Measurements from ENCODE around the gene KIF1B.
"Not testable (repeated sequence)": the region's sequence is repeated elsewhere in the genome, so short reads cannot be mapped to it uniquely, and the experiment has no call there.

KIF1B gene

DNA sequence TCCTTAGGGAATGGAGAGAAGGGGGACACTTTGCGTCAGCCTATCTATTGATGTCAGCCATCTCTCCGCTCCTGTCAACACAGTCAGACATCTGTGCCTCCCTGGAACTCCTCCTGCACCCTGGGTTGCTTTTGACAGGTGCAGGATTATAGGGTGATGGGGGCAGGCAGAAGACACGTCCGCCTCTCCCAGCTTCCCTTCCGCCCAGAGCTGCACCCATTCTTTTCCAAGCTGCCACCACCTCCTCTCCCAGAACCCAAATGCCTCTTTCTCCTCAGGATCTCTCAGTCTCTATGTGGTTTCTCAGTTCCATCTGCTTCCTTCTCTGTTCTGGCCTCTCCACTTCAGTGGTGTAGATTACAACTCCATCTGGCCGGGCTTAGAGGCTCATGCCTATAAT is 17.1 kb upstream of the KIF1B start:
- H3K27me3 ChIP-seq (ENCODE audit: control insufficient read depth, insufficient read depth, low read length) = no peaks in the 10 kb centered on the region
- TF ChIP-seq, protein P1, sequence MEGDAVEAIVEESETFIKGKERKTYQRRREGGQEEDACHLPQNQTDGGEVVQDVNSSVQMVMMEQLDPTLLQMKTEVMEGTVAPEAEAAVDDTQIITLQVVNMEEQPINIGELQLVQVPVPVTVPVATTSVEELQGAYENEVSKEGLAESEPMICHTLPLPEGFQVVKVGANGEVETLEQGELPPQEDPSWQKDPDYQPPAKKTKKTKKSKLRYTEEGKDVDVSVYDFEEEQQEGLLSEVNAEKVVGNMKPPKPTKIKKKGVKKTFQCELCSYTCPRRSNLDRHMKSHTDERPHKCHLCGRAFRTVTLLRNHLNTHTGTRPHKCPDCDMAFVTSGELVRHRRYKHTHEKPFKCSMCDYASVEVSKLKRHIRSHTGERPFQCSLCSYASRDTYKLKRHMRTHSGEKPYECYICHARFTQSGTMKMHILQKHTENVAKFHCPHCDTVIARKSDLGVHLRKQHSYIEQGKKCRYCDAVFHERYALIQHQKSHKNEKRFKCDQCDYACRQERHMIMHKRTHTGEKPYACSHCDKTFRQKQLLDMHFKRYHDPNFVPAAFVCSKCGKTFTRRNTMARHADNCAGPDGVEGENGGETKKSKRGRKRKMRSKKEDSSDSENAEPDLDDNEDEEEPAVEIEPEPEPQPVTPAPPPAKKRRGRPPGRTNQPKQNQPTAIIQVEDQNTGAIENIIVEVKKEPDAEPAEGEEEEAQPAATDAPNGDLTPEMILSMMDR (IDR thresholded peaks at IDR 0.05) = no peak
- no peaks in the 10 kb centered on the region for H3K4me1 ChIP-seq
- H3K36me3 ChIP-seq (ENCODE audit: control insufficient read depth, insufficient read depth, low read length) = no peaks in the 10 kb centered on the region
- no peak overlapping the region for H3K4me2 ChIP-seq (ENCODE audit: low read length)
- no peaks in the 10 kb centered on the region for H3K79me2 ChIP-seq
- no peak overlapping the region for H3K27ac ChIP-seq
- no peak overlapping the region for H3K4me3 ChIP-seq (ENCODE audit: low read depth, low read length)
- no peak overlapping the region for H3K9ac ChIP-seq
- no peaks in the 10 kb centered on the region for H3K9me3 ChIP-seq (ENCODE audit: control insufficient read depth, low read length)
- no peak overlapping the region for H2AFZ ChIP-seq

- Histone ChIP-seq H3K79me2 (no peaks in the 10 kb centered on the region), H3K4me2 (ENCODE audit: low read length) (no peak overlapping the region), H3K4me3 (ENCODE audit: low read depth, low read length) (no peak overlapping the region), H3K9ac (no peak overlapping the region), H3K36me3 (ENCODE audit: control insufficient read depth, insufficient read depth, low read length) (no peaks in the 10 kb centered on the region), H3K9me3 (ENCODE audit: control insufficient read depth, low read length) (no peaks in the 10 kb centered on the region), H3K27ac (no peak overlapping the region), H2AFZ (no peak overlapping the region), H3K27me3 (ENCODE audit: control insufficient read depth, insufficient read depth, low read length) (no peaks in the 10 kb centered on the region), H3K4me1 (no peaks in the 10 kb centered on the region)
- TF ChIP-seq, protein P1 (IDR thresholded peaks at IDR 0.05) = no peak
These were observed 14.8 kb upstream of the KIF1B start for GRCh38 chr1:10195570-10195969.

GRCh38 chr1:10196976-10197375 is 13.4 kb upstream of the KIF1B start:
- no peak overlapping the region for H3K27ac ChIP-seq
- H3K4me1 ChIP-seq = no peaks in the 10 kb centered on the region
- no peaks in the 10 kb centered on the region for H3K9me3 ChIP-seq (ENCODE audit: control insufficient read depth, low read length)
- TF ChIP-seq, protein P1 (IDR thresholded peaks at IDR 0.05) = no peak
- no peak overlapping the region for H3K4me3 ChIP-seq (ENCODE audit: low read depth, low read length)
- no peaks in the 10 kb centered on the region for H3K36me3 ChIP-seq (ENCODE audit: control insufficient read depth, insufficient read depth, low read length)
- H3K9ac ChIP-seq = no peak overlapping the region
- H3K4me2 ChIP-seq (ENCODE audit: low read length) = no peak overlapping the region
- H3K27me3 ChIP-seq (ENCODE audit: control insufficient read depth, insufficient read depth, low read length) = no peaks in the 10 kb centered on the region
- no peaks in the 10 kb centered on the region for H3K79me2 ChIP-seq
- no peak overlapping the region for H2AFZ ChIP-seq

DNA sequence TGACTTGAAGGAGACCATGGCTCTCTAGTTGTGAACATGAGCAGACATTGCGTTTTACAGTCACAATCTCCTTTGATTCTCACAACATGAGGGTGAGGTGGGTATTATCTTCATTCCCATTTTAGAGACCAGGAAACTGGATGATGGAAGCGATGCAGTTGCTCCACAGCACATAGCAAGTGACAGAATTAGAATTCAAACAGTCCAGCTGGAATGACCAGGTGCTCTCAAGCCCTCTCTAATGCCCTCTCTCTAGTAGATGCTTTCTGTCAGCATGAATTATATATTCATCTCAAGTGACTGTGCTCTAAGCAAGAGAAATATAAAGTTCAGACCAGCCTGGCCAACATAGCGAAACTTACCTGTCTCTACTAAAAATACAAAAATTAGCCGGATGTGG is 9.8 kb upstream of the KIF1B start:
- TF ChIP-seq, protein P1 (IDR thresholded peaks at IDR 0.05) = no peak
- H3K27me3 ChIP-seq (ENCODE audit: control insufficient read depth, insufficient read depth, low read length) = no peaks in the 10 kb centered on the region

GRCh38 chr1:10204003-10204642 is 6.2 kb upstream of the KIF1B start:
- Histone ChIP-seq H3K36me3 (ENCODE audit: control insufficient read depth, insufficient read depth, low read length) (no peaks in the 10 kb centered on the region), H3K4me2 (ENCODE audit: low read length) (no peak overlapping the region), H3K79me2 (no peaks in the 10 kb centered on the region), H3K4me1 (no peaks in the 10 kb centered on the region), H3K4me3 (ENCODE audit: low read depth, low read length) (no peak overlapping the region), H3K9ac (no peak overlapping the region), H2AFZ (no peak overlapping the region), H3K9me3 (ENCODE audit: control insufficient read depth, low read length) (no peaks in the 10 kb centered on the region), H3K27me3 (ENCODE audit: control insufficient read depth, insufficient read depth, low read length) (no peaks in the 10 kb centered on the region), H3K27ac (no peak overlapping the region)
- TF ChIP-seq, protein P1 (IDR thresholded peaks at IDR 0.05) = no peak

More for the DNA sequence above, 9.8 kb upstream of the KIF1B start:
- Histone ChIP-seq H3K4me1 (no peaks in the 10 kb centered on the region), H3K9me3 (ENCODE audit: control insufficient read depth, low read length) (no peaks in the 10 kb centered on the region), H3K36me3 (ENCODE audit: control insufficient read depth, insufficient read depth, low read length) (no peaks in the 10 kb centered on the region), H3K4me2 (ENCODE audit: low read length) (no peak overlapping the region), H2AFZ (no peak overlapping the region), H3K4me3 (ENCODE audit: low read depth, low read length) (no peak overlapping the region), H3K9ac (no peak overlapping the region), H3K79me2 (no peaks in the 10 kb centered on the region), H3K27ac (no peak overlapping the region)

DNA sequence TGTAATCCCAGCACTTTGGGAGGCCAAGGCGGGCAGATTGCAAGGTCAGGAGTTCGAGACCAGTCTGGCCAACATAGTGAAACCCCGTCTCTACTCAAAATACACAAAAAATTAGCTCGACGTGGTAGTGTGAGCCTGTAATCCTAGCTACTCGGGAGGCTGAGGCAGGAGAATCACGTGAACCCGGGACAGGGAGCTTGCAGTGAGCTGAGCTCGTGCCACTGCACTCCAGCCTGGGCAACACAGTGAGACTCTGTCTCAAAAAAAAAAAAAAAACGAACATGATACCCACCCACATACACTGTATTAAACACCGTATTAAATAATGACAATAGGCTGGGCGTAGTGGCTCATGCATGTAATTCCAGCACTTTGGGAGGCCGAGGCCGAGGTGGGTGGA is 5.2 kb upstream of the KIF1B start:
- H3K36me3 ChIP-seq (ENCODE audit: control insufficient read depth, insufficient read depth, low read length); H3K4me1 ChIP-seq; H3K9ac ChIP-seq; H3K4me2 ChIP-seq (ENCODE audit: low read length); H3K27me3 ChIP-seq (ENCODE audit: control insufficient read depth, insufficient read depth, low read length); H3K79me2 ChIP-seq; H3K4me3 ChIP-seq (ENCODE audit: low read depth, low read length); H3K9me3 ChIP-seq (ENCODE audit: control insufficient read depth, low read length); H2AFZ ChIP-seq; H3K27ac ChIP-seq: not testable (repeated sequence)
